HG03025 (cell line): ENCODE results near the gene JUN.

Experiments used
- ATAC-seq: cut with Tn5 transposase; IDR thresholded peaks from one replicate; pipeline ENCODE4 v1.9.1; 2021; ENCODE audit warnings: mild to moderate bottlenecking, moderate library complexity; ENCODE audit not compliant: unreplicated experiment, low FRiP score

JUN gene

GRCh38 chr1:58764294-58764978 lies 19.4 kb downstream of the JUN start:
- no peak for ATAC-seq

- ATAC-seq: no peak
These were observed 20.6 kb downstream of the JUN start for GRCh38 chr1:58763214-58763613.

- no peak for ATAC-seq
These were observed 21.0 kb downstream of the JUN start for GRCh38 chr1:58762806-58763205.

- peak; percentile 53 for ATAC-seq
These were observed 28.4 kb downstream of the JUN start for GRCh38 chr1:58755468-58755872.

GRCh38 chr1:58754683-58755467 lies 29.0 kb downstream of the JUN start:
- no peak for ATAC-seq

- no peak for ATAC-seq
These were observed 29.7 kb downstream of the JUN start for GRCh38 chr1:58754073-58754613.

- no peak for ATAC-seq
These were observed 30.4 kb downstream of the JUN start for GRCh38 chr1:58753431-58753866.

- no peak for ATAC-seq
These were observed 34.2 kb downstream of the JUN start for GRCh38 chr1:58749646-58750045.

GRCh38 chr1:58748666-58749065 lies 35.2 kb downstream of the JUN start:
- no peak for ATAC-seq

- no peak for ATAC-seq
These were observed 37.1 kb downstream of the JUN start for GRCh38 chr1:58746757-58747156.

- ATAC-seq: no peak
These were observed 37.7 kb downstream of the JUN start for GRCh38 chr1:58746182-58746581.

- ATAC-seq: no peak
These were observed 38.2 kb downstream of the JUN start for GRCh38 chr1:58745666-58746065.

- no peak for ATAC-seq
These were observed 38.7 kb downstream of the JUN start for GRCh38 chr1:58745117-58745516.

- no peak for ATAC-seq
These were observed 41.9 kb downstream of the JUN start for GRCh38 chr1:58741678-58742553.

- no peak for ATAC-seq
These were observed 43.9 kb downstream of the JUN start for GRCh38 chr1:58739856-58740466.

- no peak for ATAC-seq
These were observed 45.0 kb downstream of the JUN start for GRCh38 chr1:58738876-58739275.

- ATAC-seq: no peak
These were observed 48.3 kb downstream of the JUN start for GRCh38 chr1:58735586-58735985.

GRCh38 chr1:58734630-58735029 lies 49.2 kb downstream of the JUN start:
- no peak for ATAC-seq

- no peak for ATAC-seq
These were observed 51.6 kb downstream of the JUN start for GRCh38 chr1:58732087-58732775.
